COLO829 (cell line): ENCODE data around the gene HMGB1.

ENCODE experiments used
- DNase-seq: peaks from one replicate; pipeline ENCODE4 v3.0.0; 2012; ENCODE audit warnings: low spot score

HMGB1 gene

GRCh38 chr13:30429721-30430694 is 35.7 kb downstream of the HMGB1 start:
- DNase-seq, result peak; percentile 70

GRCh38 chr13:30429235-30429634 is 36.5 kb downstream of the HMGB1 start:
- no peak for DNase-seq

- DNase-seq, result no peak
These were observed 41.8 kb downstream of the HMGB1 start for GRCh38 chr13:30423891-30424290.

GRCh38 chr13:30422054-30422839 is 43.5 kb downstream of the HMGB1 start, which contains the start of gene UBE2L5:
Gene UBE2L5 (plus strand): TSS chr13:30422493. CDS start chr13:30427991, 5,498 bp downstream.
- DNase-seq, result no peak

GRCh38 chr13:30421093-30422053 is 44.4 kb downstream of the HMGB1 start:
- peak; percentile 51 for DNase-seq

- no peak for DNase-seq
These were observed 46.8 kb downstream of the HMGB1 start for GRCh38 chr13:30418717-30419459.

- no peak for DNase-seq
These were observed 47.5 kb downstream of the HMGB1 start for GRCh38 chr13:30418075-30418716.

- DNase-seq, result no peak
These were observed 49.3 kb downstream of the HMGB1 start for GRCh38 chr13:30416471-30416870.

GRCh38 chr13:30415430-30416030 is 50.2 kb downstream of the HMGB1 start:
- DNase-seq, result no peak

GRCh38 chr13:30413842-30414241 is 51.9 kb downstream of the HMGB1 start:
- DNase-seq, result no peak

GRCh38 chr13:30412346-30412745 is 53.4 kb downstream of the HMGB1 start:
- DNase-seq, result no peak

- no peak for DNase-seq
These were observed 55.0 kb downstream of the HMGB1 start for GRCh38 chr13:30410705-30411125.

GRCh38 chr13:30409886-30410704 is 55.6 kb downstream of the HMGB1 start:
- no peak for DNase-seq

GRCh38 chr13:30408319-30409101 is 57.2 kb downstream of the HMGB1 start:
- DNase-seq, result no peak

GRCh38 chr13:30406779-30407416 is 58.8 kb downstream of the HMGB1 start:
- DNase-seq, result no peak
